GM21515 (cell line): ENCODE data around the gene ZC3H4.

ENCODE experiments used
- ATAC-seq: cut with Tn5 transposase; IDR thresholded peaks from one replicate; pipeline ENCODE4 v1.9.1; 2021; ENCODE audit not compliant: unreplicated experiment

Gene ZC3H4

GRCh38 chr19:47134545-47134944 is 21.0 kb upstream of the ZC3H4 start:
- no peak for ATAC-seq

DNA sequence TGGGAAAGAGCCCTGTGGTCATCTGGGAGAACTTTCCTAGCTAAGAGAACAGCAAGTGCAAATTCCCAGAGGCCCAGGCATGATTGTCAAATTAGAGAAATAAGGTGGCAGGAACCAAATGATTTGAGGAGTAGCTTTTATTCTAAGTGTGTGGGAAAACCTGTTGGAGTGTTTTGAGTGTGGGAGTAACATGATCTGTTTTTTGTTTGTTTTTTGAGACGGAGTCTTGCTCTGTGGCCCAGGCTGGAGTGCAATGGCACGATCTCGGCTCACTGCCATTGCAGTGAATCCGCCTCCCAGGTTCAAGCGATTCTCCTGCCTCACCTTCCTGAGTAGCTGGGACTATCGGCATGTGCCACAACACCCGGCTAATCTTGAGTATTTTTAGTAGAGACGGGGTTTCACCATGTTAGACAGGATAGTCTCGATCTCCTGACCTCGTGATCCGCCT is 19.5 kb upstream of the ZC3H4 start:
- ATAC-seq: no peak

GRCh38 chr19:47132194-47132852 is 18.7 kb upstream of the ZC3H4 start:
- no peak for ATAC-seq

DNA sequence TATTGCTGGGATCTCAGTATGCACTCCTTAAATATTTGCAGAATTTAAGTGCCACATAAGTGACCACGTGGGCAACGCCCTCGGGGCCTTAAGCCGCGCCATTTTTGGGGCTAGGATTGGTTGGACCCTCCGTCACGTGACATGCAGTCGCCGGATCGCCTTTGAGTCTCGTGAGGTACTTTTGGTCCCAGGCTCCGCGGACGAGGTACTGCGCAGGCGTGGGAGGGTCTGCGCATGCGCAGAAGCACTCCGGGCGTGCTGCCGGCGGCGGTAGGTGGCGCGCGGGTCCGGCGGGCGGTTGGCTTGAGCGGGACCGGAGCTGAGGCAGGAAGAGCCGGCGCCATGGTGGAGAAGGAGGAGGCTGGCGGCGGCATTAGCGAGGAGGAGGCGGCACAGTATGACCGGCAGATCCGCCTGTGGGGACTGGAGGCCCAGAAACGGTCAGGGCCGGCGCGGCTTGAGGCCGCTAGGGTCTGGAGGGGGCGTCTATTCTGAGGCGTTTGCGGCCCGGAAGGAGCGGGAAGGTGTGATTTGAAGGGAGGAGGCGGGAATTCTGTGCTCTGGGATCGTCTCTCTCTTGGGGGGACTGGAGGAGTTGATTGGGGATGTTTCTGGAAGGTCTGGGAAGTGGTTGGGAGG is 17.1 kb upstream of the ZC3H4 start, which contains the start of gene SAE1:
Gene SAE1, plus strand, starts transcription at position 247 of the 639 bp plus-strand sequence. Its CDS starts 96 bp downstream, at position 343.
- peak; percentile 77 for ATAC-seq

GRCh38 chr19:47130120-47130588 is 16.6 kb upstream of the ZC3H4 start:
- ATAC-seq: no peak

DNA sequence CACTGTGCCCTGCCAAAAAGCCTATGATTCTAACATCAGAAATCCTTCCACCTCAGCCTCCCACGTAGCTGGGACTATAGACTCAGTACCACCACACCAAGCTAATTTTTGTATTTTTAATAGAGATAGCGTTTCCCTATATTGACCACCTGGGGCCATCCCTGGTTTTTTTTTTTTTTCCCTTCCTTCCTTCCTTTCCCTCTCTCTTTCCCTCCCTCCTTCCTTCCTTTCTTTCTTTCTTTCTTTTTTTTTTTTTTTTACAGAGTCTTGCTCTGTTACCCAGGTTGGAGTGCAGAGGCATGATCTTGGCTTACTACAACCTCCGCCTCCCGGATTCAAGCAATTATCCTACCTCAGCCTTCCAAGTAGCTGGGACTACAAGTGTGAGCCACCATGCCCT is 16.0 kb upstream of the ZC3H4 start:
- ATAC-seq: no peak

GRCh38 chr19:47125669-47125938 is 12.0 kb upstream of the ZC3H4 start:
- ATAC-seq: no peak

DNA sequence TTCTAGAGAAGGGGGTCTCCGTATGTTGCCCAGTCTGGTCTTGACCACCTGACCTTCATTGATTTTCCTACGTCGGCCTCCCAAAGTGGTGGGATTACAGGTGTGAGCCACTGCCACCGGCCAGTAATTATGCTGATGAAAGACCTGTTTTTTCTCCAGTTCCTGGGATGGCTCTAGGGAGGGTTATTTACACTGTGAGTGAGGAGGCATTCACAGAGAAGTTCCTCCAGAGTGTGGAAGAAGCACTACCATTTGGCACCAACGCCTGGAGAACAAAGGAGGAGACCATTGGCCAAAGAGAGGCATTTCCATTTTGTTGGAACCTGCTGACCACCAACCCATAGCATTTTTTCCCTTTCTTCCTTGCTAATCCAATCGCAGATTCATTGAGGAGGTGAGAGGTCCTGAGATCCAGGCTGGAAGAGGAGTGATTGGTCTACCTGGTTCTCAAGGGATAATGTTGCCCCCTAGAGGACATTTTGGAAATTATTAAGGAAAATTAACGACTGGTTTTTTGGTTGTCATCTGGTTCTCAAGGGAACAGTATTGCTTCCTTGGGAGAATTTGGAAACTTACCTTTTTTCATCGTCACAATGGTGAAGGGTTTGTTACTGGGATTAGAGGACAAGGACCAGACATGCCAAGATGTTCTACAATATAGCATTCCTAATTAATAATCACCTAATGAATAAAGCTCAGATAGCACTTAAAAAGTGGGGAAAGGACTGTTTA is 11.5 kb upstream of the ZC3H4 start:
- no peak for ATAC-seq

DNA sequence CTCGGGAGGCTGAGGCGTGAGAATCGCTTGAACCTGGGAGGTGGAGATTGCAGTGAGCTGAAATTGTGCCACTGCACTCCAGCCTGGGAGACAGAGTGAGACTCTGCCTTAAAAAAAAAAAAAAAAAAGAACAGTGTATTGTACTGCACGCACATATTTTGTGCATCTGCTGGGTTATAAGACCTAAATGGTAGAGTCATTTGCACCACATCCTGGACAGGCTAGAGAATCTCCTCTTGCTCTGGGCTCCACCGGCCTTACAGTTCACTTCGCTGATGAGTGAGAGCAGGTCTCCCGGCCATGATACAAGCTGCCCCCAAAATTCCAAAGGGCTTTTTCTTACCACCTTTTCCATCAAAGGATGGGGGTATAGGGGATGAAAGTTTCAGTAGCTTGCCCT is 9.8 kb upstream of the ZC3H4 start:
- no peak for ATAC-seq

DNA sequence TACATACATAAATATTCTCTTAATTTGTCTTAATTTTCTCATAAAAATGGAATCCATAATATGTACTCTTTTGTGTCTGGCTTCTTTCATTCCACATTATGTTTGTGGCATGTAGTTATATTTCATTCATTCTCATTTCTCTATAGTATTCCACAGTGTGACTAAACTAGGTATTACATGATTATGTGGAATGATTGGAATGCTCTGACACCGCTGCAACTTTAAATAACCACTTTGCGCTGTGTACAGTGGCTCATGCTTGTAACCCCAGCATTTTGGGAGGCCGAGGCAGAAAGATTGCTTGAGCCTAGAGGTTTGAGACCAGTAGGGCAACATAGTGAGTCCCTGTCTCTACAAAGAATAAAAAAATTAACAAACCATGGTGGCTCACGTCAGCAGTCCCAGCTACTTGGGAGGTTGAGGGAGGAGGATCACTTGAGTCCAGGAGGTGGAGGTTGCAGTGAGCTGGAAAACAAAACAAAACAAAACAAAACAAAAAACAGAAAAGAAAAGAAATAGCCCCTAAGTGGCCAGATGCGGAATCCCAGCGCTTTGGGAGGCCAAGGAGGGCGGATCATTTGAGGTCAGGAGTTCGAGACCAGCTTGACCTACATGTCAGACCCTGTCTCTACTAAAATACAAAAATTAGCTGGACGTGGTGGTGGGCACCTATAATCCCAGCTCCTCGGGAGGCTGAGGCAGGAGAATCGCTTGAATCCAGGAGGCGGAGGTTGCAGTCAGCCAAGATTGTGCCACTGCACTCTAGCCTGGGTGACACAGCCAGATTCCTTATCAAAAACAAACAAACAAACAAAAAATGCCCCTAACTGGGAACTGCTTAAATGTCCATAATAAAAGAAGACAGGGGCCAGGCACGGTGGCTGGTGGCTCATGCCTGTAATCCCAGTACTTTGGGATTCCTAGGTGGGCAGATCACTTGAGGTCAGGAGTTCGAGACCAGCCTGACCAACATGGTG is 9.1 kb upstream of the ZC3H4 start:
- ATAC-seq: no peak

DNA sequence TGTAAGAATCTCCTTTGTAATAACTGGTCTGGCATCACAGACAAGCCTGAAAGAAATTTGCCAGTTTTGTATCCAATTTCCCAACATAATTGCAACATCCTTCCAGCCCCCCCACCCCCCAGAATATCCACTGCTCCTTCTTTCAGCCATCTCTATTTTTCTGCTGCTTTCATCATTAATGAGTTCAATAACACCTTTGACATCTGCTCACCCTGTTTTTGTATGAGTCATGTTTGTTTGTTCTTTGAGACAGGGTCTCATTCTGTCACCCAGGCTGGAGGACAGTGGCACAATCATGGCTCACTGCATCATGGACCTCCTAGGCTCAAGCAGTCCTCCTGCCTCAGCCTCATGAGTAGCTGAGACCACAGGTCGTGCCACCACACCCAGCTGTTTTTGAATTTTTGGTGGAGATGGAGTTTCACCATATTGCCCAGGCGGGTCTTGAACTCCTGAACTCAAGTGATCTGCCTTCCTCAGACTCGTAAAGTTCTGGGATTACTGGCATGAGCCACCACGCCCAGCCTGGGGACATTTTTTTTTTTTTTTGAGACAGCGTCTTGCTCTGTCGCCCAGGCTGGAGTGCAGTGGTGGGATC is 7.0 kb upstream of the ZC3H4 start:
- no peak for ATAC-seq

DNA sequence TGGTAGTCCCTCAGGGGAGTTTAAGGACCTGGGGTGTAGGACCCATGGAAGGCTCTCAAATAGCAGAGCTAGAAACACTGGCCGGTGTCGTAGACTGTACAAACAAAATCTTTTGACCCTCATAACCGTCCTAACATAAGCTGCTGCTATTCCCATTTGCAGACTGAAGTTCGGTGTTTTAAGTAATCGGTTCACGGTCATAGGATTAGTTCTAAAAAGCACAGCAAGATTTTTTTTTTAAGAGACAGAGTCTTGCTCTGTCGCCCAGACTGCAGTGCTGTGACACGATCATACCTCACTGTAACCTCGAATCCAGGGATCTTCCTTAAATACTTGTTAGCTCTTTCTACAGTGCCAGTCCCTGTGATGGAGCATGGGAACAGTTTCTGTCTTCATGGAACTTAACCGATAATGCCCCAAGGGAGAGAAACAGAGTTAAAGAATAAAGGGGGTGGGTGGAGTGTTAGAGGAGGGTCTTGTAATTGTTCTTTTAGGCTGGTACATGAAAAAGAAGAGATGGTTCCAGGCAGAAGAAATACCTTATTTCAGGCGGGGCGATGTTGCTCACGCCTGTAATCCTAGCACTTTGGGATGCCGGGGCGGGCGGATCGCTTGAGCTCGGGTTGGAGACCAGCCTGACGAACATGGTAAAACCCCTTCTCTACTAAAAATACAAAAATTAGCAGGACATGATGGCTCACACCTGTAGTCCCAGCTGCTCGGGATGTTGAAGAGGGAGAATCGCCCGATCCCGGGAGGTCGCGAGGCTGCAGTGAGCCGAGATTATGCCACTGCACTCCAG is 475 bp upstream of the ZC3H4 start:
- no peak for ATAC-seq

DNA sequence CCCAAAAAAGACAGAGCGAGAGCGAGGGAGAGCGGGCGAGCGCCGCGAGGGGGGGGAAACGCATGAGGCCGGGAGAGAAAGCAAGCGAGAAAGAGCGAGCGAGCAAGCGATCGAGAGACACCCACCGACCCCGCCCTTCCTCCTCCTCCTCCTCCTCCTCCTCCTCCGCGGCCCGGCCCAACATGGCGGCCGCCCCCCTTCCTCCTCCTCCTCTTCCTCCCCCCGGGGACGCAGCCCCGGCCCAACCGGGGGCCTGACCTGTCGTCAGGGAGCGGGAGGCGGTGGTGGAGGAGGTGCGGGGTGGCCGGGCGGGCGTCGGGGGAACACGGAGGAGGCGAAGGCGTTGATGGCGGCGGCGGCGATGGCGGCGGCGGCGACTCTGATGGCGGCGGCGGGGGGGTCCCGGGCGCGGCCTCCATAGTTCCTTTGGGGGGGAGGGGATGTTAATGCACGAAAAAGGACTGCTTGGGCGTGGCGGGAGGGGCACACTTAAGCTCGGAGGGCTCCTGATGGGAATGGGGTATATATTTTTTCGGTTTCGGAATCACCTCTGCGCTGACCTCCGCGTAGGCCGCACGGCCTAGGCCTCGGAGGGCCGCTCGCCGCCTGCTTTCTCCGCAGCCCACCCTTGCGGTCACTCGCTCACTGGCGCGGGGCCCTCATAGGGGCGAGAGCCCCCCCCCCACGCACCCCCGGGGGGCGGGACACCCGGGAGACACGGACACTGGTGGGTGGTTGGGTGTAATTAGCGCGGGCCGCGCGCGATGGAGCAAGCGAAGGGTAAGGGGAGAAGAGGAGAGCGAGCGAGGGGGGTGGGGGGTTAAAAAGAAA is 1.2 kb downstream of the ZC3H4 start:
- ATAC-seq: peak; percentile 9

GRCh38 chr19:47111682-47112165 is 1.9 kb downstream of the ZC3H4 start:
- no peak for ATAC-seq

- ATAC-seq: no peak
Measured at GRCh38 chr19:47111006-47111621, 2.5 kb downstream of the ZC3H4 start.

- no peak for ATAC-seq
Measured at GRCh38 chr19:47110521-47111005, 3.0 kb downstream of the ZC3H4 start.

GRCh38 chr19:47109541-47110375 is 3.8 kb downstream of the ZC3H4 start:
- no peak for ATAC-seq
